GM19099 (cell line): ENCODE data around the gene OST4.

ENCODE experiments used
- POLR2A ChIP-seq: IDR thresholded peaks from 3 replicates; pipeline ENCODE4 v1.6.1; 2011; ENCODE audit warnings: low read depth; ENCODE audit not compliant: insufficient read length; ENCODE audit errors: extremely low read depth

Gene OST4

GRCh38 chr2:27071277-27071989, at the start of gene OST4:
OST4 (minus strand) TSS chr2:27071654.
- peak; percentile 94 for TF ChIP-seq POLR2A

DNA sequence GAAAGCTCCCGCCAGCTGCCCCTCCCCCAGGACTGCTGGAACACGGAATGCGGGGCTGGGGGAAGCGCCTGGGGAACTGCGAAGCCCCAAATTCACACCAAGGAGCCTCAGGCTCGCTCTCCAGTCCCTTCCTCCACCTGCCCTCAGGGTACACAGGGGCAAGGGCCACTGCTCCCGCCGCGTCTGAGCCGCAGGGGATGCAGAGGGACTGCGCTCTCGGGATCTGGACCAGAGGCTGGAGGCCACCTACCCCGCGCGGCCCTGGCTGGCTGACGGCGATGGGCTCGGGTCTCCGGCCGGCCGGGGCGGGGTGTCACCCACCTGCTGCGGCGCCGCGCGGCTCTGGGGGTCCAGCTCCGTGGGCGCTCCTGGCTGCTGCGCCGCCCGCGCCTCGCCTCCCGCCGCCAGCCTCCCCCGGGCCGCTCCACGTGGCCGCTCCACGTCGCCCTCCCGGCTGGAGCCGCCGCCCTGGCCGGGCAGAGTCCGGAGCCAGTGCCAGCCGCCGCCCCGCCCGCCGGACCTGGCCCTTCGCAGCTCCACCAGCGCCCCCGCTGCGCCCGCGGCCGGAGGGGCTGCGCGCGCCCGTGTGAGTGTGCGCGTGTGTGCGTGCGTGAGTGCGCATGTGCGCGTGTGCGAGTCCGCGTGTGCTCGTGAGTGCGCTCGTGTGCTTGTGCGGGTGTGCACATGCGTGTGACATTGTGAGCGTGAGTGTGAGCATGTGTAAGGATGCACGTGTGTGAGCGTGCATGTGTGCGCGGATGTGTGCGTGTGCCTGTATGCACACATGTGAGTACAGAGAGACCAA, 47.3 kb upstream of the OST4 start, which contains the start of gene CGREF1:
Gene CGREF1, minus strand, starts transcription at position 604 of the 805 bp plus-strand sequence. CDS start 14,762 bp downstream, outside the sequence.
- no peak for TF ChIP-seq POLR2A

- TF ChIP-seq POLR2A = no peak
Measured at GRCh38 chr2:27117995-27118524, 46.6 kb upstream of the OST4 start.

- no peak for TF ChIP-seq POLR2A
Measured at GRCh38 chr2:27115519-27115918, 44.1 kb upstream of the OST4 start.

- TF ChIP-seq POLR2A = no peak
Measured at GRCh38 chr2:27109083-27109482, 37.6 kb upstream of the OST4 start.

DNA sequence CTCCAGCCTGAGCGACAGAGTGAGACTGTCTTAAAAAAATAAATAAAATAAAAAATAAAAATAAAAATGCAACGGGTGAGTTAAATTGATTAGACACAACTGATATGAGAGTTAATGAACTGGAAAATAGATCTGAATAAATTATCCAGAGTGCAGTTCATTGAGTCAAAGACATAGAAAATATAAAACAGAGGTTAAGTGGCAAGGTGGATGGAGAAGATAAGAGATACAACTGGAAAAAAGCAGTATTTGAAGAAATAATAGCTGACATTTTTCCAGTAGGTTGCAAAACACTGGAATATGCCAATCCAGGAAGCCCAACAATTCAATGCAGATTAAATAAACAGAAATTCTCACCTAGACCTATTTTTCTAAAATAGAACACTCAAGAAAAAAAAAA, 36.8 kb upstream of the OST4 start:
- no peak for TF ChIP-seq POLR2A

GRCh38 chr2:27105981-27106380, 34.5 kb upstream of the OST4 start:
- TF ChIP-seq POLR2A = no peak

DNA sequence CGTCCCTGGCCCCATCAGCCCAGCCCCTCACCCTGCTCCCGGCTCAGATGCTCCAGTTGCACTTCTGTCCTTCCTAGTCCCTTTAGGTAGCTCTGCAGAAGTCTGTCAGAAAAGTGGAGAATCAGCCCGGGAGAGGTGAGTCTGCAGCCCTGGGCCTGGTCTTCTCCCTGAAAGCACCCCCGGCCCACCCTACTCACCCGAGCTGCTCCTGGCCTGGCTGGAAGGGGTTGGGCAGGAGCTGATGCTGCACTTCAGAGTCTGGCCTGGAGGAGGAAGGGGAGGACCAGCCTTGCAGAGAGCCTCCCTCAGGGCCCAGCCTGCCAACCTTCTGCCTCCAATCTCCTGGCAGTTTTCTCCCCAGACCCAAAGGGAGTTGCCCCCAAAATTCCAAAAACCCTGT, 30.9 kb upstream of the OST4 start:
- TF ChIP-seq POLR2A = no peak

- TF ChIP-seq POLR2A = no peak
Measured at GRCh38 chr2:27100036-27100435, 28.6 kb upstream of the OST4 start.

GRCh38 chr2:27099334-27099955, 28.0 kb upstream of the OST4 start:
- no peak for TF ChIP-seq POLR2A

DNA sequence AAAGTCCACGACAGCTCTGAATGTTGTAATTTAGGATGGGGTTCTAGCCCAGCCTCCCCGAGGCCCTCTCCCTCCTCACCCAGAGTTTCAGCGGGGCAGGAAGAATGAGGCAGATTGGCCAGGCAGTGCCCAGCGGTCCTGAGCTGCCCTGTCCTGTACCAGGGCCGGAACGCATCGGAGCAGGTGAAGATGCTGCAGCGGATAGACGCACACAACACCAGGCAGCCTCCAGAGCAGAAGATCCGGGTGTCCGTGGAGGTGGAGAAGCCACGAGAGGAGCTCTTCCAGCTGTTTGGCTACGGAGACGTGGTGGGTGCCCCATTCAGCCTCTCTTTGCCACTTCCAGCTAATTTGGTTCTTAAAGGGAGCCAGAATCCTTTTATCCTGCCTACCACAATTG, 25.9 kb upstream of the OST4 start:
- no peak for TF ChIP-seq POLR2A

DNA sequence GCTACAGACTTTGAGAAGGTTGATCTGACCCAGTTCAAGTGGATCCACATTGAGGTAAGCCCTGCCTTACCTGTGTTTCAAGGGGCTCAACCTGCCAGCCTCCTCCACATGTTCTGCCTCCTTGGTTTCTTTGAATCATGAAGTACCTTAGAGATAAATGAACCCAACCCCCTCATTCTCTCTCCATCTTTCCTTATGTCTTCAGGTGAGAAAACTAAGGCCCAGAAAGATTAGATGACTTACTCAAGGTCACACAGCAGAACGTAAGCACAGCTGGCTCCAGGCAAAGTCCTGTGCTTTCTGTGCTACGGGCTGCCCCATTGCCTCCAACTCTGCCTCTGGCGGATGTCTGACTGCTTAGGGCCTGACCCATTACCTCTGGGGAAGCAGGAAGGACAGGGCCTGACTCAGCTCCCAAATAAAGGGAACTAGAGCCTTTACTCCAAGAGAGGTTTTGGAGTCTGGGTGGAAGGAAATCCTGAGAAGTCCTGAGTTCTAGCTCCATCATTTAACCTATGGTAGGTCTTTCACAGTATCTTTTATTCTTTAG, 25.4 kb upstream of the OST4 start:
- TF ChIP-seq POLR2A = no peak

DNA sequence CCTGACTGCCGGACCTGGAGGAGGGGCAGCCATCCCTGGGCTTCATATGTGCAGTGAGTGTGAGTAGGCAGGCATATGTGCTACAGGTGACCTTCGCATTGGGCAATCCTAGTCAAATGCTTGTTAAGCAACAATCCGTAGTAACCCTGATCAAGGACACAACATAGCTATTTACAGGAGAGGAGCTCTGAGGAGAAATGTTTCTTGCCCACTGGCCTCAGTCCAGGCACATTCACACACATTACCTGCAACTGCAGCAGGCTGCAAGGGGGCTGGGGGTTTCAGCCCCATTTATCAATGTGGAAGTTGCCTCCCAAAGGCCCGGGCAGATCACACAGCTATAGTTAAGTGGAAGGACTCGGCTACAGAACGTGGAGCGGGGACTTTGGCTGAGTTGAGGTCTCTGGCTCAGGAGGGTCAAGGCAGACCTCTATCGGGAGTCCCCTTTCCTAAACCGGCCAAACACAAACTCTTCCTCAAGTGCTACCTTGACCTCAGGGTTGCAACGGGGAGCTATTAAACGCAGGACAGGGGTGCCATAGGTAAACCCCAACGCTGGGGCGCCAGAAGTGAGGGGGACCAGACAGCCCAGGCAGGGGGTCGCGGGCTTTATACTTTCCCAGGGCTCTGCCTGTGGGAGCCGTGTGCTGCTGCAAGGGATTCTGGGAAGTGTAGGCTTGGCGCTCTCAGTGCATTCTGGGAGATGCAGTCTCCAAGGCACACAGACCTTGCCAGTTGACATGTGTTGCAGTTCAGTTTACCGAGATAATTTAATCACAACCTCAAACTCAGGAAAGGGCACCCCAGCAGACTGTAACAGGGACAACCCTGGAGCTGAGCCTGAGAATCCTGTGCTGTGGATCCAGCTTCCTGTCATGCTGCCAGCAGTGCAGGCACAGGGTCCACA, 24.5 kb upstream of the OST4 start:
- no peak for TF ChIP-seq POLR2A

DNA sequence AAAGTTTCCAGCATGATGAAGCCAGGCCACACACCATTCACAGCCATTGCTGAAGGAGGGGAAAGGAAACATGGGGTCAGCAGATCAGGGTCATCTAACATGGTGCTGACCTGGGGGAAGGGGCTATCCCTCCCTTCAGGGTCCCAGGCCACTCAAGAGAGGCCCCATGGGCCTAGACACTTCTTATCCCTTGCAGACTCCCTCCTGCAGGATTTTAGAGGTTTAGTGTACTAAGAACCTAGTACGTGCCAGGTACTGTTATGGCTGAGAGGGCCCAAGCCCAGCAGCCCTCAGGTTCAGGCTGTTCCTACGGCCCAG, 23.9 kb upstream of the OST4 start:
- no peak for TF ChIP-seq POLR2A
